GM23248 (cell line): ENCODE results near the gene APOE. TPM values are rescaled to one million over a fixed set of nuclear protein-coding genes. Genes with fewer than 3 reads are reported as not detected.
A peak's percentile ranks its signal among the peaks of the same experiment; 100 is the strongest.

ENCODE experiments used
- DNase-seq: peaks from one replicate; pipeline ENCODE4 v3.0.0-alpha.2; 2015
- H2AFZ ChIP-seq: fragments of 200-600 bp; sonication (generic); 2 replicates; pipeline ENCODE4 v1.6.1; 2016; ENCODE audit warnings: antibody characterized with exemption
- H3F3A ChIP-seq: fragments of 200-600 bp; sonication (generic); 2 replicates; pipeline ENCODE4 v1.6.1; 2016; ENCODE audit warnings: mild to moderate bottlenecking, antibody characterized with exemption, mixed run types; ENCODE audit not compliant: insufficient read depth
- H3K27ac ChIP-seq: fragments of 200-600 bp; sonication (generic); 2 replicates; pipeline ENCODE4 v1.5.1; 2016; ENCODE audit warnings: mild to moderate bottlenecking
- H3K27me3 ChIP-seq: fragments of 200-600 bp; sonication (generic); replicated peaks from 2 replicates; pipeline ENCODE4 v1.6.1; 2016; ENCODE audit warnings: mild to moderate bottlenecking; ENCODE audit not compliant: insufficient read depth
- H3K36me3 ChIP-seq: fragments of 200-600 bp; sonication (generic); 2 replicates; pipeline ENCODE4 v1.6.1; 2016; ENCODE audit warnings: low read depth, mild to moderate bottlenecking
- H3K4me1 ChIP-seq: fragments of 200-600 bp; sonication (generic); 2 replicates; pipeline ENCODE4 v1.6.1; 2016; ENCODE audit warnings: mild to moderate bottlenecking; ENCODE audit not compliant: insufficient read depth
- H3K4me2 ChIP-seq: fragments of 200-600 bp; sonication (generic); one replicate; pipeline ENCODE4 v1.6.1; 2016; ENCODE audit warnings: mild to moderate bottlenecking; ENCODE audit not compliant: unreplicated experiment
- H3K4me3 ChIP-seq: fragments of 200-600 bp; sonication (generic); 2 replicates; pipeline ENCODE4 v1.5.1; 2016; ENCODE audit warnings: mild to moderate bottlenecking
- H3K79me2 ChIP-seq: fragments of 200-600 bp; sonication (generic); 2 replicates; pipeline ENCODE4 v1.6.1; 2016; ENCODE audit warnings: mild to moderate bottlenecking; ENCODE audit not compliant: insufficient read depth
- H3K9ac ChIP-seq: fragments of 200-600 bp; sonication (generic); 2 replicates; pipeline ENCODE4 v1.6.1; 2016; ENCODE audit warnings: mild to moderate bottlenecking
- H3K9me2 ChIP-seq: fragments of 200-600 bp; sonication (generic); 2 replicates; pipeline ENCODE4 v1.6.1; 2016; ENCODE audit warnings: mixed run types, mild to moderate bottlenecking, moderate library complexity; ENCODE audit not compliant: insufficient read depth
- H3K9me3 ChIP-seq: fragments of 200-600 bp; sonication (generic); one replicate; pipeline ENCODE4 v1.6.1; 2017; ENCODE audit warnings: low read depth
- H4K20me1 ChIP-seq: fragments of 200-600 bp; sonication (generic); 2 replicates; pipeline ENCODE4 v1.6.0; 2016; ENCODE audit not compliant: insufficient read depth
- EZH2 ChIP-seq: fragments of 200-600 bp; sonication (generic); IDR thresholded peaks from 2 replicates; pipeline ENCODE4 v1.6.1; 2018; ENCODE audit warnings: antibody characterized with exemption, mild to moderate bottlenecking; ENCODE audit not compliant: insufficient read depth, poor library complexity, severe bottlenecking
- EZH2phosphoT487 ChIP-seq: fragments of 200-600 bp; sonication (generic); IDR thresholded peaks from 2 replicates; pipeline ENCODE4 v1.6.1; 2018; ENCODE audit warnings: antibody characterized with exemption, moderate library complexity, mild to moderate bottlenecking, low read depth; ENCODE audit not compliant: insufficient read depth
- WGBS, 2 experiments: methylation state at CpG; one replicate each; pipeline ENCODE4 v1.1.6; 2015 to 2017; ENCODE audit warnings: low lambda C conversion rate in 2 of 2, low coverage in 1 of 2; ENCODE audit errors: missing lambda C conversion rate in 2 of 2; 5-methylcytosine and 5-hydroxymethylcytosine counted together
- in situ Hi-C: fragments of 300-500 bp; cut with MboI; formaldehyde crosslinking; loops from 2 replicates; pipeline ENCODE4 v1.15.0; 2020
- polyA plus RNA-seq: library from polyadenylated mRNA; unstranded; fragments of >200 nt; fragmentation: Nextera tagmentation; extraction: Ambion mirVana; gene quantifications from 2 replicates; pipeline ENCODE4 v1.2.1, GENCODE V29; 2016
- total RNA-seq: library from RNA; depleted of rRNA; stranded (reverse); fragments of >200 nt; shearing (Covaris generic); gene quantifications from 2 replicates; pipeline ENCODE4 v1.2.3, GENCODE V29; 2014

The APOE gene
- total and polyA plus RNA-seq, 2 experiments from 2014 or later = 0.60 to 0.76 TPM

DNA sequence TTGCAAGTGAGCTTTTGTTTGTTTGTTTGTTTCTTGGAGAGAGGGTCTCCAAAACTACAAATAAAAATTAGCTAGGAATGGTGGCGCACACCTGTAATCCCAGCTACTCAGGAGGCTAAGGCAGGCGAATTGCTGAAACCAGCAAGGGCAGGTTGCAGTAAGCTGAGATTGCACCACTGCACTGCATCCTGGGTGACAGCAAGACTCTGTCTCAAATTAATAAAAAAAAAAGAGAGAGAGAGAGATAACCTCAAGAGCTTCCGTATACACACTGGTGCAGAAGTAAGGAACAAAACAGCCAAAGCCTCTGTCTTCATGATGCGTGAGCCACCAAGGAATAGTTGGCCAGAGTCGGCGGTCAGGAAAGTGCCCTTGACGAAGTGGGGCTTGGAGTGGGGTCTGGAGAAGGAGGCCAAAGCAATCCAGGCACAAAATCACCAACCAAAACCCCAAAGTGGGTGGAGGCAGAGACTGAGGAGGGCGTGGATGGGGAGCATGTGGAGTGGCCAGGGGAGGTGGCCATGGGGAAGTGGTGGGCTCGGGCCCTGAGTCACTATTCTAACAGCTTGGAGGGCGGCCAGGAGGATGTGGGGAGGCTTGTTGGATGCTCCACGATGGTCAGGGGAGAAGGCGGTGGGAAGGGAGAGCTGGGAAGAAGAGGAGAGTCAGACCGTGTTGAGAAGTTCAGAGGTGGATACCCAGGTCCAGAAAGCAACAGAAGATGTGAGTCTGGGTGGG is 35.7 kb upstream of the APOE start:
- no peak overlapping the region for H3K9ac ChIP-seq
- TF ChIP-seq EZH2phosphoT487 = no peak
- no peak for TF ChIP-seq EZH2
- no peak overlapping the region for H2AFZ ChIP-seq
- H3K79me2 ChIP-seq = 0 out of 2 replicates have a peak, but pooled peaks cover 4% of the 10 kb centered on the region
- peaks cover 5% of the 10 kb centered on the region; the same call in 1 of the 2 replicates for H3K4me1 ChIP-seq
- WGBS, 2 experiments = 73 to 75% methylated on average over 13 of the region's 13 CpGs
- no peaks in the 10 kb centered on the region for H3K27me3 ChIP-seq
- no peaks in the 10 kb centered on the region for H3K9me3 ChIP-seq
- H3K36me3 ChIP-seq = peaks cover 3% of the 10 kb centered on the region; the same call in 1 of the 2 replicates
- H3K9me2 ChIP-seq = no peaks in the 10 kb centered on the region
- no peaks in the 10 kb centered on the region for H3F3A ChIP-seq
- in situ Hi-C loops = no loop called here
- no peak overlapping the region for H3K4me3 ChIP-seq
- no peaks in the 10 kb centered on the region for H4K20me1 ChIP-seq
- H3K4me2 ChIP-seq = no peak overlapping the region
- no peak overlapping the region for H3K27ac ChIP-seq
- DNase-seq = peak; percentile 55

DNA sequence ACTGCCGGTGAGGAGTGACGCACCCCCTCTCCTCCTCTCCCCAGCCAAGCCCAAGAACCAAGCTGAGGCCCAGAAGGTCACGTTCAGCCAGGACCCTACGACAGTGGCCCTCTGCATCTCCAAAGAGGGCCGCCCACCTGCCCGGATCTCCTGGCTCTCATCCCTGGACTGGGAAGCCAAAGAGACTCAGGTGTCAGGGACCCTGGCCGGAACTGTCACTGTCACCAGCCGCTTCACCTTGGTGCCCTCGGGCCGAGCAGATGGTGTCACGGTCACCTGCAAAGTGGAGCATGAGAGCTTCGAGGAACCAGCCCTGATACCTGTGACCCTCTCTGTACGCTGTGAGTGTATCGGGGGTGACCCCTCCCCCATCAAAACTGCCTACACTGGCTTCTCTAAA is 33.8 kb upstream of the APOE start:
- in situ Hi-C loops = no loop called here
- no peak for DNase-seq
- Histone ChIP-seq H3K27ac (no peak overlapping the region), H3K4me1 (peaks cover 5% of the 10 kb centered on the region; the same call in 1 of the 2 replicates), H3K27me3 (no peaks in the 10 kb centered on the region), H3F3A (no peaks in the 10 kb centered on the region), H3K9me3 (no peaks in the 10 kb centered on the region), H3K9ac (no peak overlapping the region), H4K20me1 (no peaks in the 10 kb centered on the region), H3K36me3 (peaks cover 3% of the 10 kb centered on the region; the same call in 1 of the 2 replicates), H3K4me3 (no peak overlapping the region), H3K4me2 (no peak overlapping the region), H3K9me2 (no peaks in the 10 kb centered on the region), H3K79me2 (no peaks in the 10 kb centered on the region), H2AFZ (no peak overlapping the region)
- WGBS, 2 experiments = 93% methylated on average over 14 of the region's 14 CpGs
- TF ChIP-seq EZH2phosphoT487 (no peak), EZH2 (no peak)

DNA sequence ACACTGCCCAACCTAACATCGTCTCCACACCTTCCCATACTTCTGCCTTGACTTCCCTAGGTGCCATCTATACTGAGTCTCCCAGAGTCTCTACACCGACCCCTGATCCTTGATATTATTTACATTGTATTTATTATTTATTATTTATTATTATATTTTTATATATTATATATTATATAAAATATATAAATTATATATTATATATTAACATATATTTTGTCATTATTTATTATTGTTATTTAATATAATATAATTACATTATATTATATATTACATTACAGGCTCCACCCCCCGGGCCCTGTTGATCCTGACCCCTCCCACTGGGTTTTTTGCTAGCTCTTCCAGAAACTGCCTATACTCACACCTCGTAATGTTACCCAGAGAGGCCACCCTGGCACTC is 32.9 kb upstream of the APOE start:
- Histone ChIP-seq H3K4me3 (no peak overlapping the region), H3K27me3 (no peaks in the 10 kb centered on the region), H4K20me1 (no peaks in the 10 kb centered on the region), H3K9me2 (no peaks in the 10 kb centered on the region), H3K9me3 (no peaks in the 10 kb centered on the region), H2AFZ (no peak overlapping the region), H3K9ac (no peak overlapping the region), H3K4me2 (no peak overlapping the region), H3K36me3 (peaks cover 3% of the 10 kb centered on the region; the same call in 1 of the 2 replicates), H3K4me1 (peaks cover 5% of the 10 kb centered on the region; the same call in 1 of the 2 replicates), H3F3A (no peaks in the 10 kb centered on the region), H3K79me2 (no peaks in the 10 kb centered on the region), H3K27ac (no peak overlapping the region)
- in situ Hi-C loops = no loop called here
- 98 to 99% methylated on average over 4 of the region's 4 CpGs for WGBS, 2 experiments
- no peak for TF ChIP-seq EZH2
- TF ChIP-seq EZH2phosphoT487 = no peak
- no peak for DNase-seq

DNA sequence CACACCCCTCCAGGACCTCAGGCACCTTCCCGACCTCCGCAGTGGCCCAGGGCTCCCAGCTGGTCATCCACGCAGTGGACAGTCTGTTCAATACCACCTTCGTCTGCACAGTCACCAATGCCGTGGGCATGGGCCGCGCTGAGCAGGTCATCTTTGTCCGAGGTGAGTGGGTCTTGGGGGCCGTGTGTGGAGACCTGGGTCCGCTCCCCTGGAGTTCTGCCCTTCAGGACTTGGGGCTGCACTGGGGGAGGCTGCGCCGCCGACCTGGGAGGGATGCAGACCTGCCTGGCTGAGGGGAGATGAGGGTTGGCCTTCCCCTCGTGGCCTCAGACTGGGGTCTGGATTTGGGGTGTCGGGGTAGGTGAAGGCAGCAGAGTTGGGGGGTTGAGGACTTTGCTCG is 31.3 kb upstream of the APOE start:
- no peak overlapping the region for H3K4me2 ChIP-seq
- H3K27me3 ChIP-seq = no peaks in the 10 kb centered on the region
- H3K9ac ChIP-seq = no peak overlapping the region
- no peaks in the 10 kb centered on the region for H3K79me2 ChIP-seq
- no peak overlapping the region for H3K27ac ChIP-seq
- no peaks in the 10 kb centered on the region for H3K9me3 ChIP-seq
- no peaks in the 10 kb centered on the region for H3K9me2 ChIP-seq
- WGBS, 2 experiments = 91 to 92% methylated on average over 15 to 16 of the region's 16 CpGs
- H3K36me3 ChIP-seq = peaks cover 3% of the 10 kb centered on the region; the same call in 1 of the 2 replicates
- no peak overlapping the region for H2AFZ ChIP-seq
- no peak overlapping the region for H3K4me3 ChIP-seq
- no peaks in the 10 kb centered on the region for H4K20me1 ChIP-seq
- H3K4me1 ChIP-seq = peaks cover 5% of the 10 kb centered on the region; the same call in 1 of the 2 replicates
- TF ChIP-seq EZH2 (no peak), EZH2phosphoT487 (no peak)
- no peak for DNase-seq
- no peaks in the 10 kb centered on the region for H3F3A ChIP-seq
- in situ Hi-C loops = no loop called here
